Esophagus muscularis mucosa (tissue), 4 donors: ENCODE results near the gene TMEM17. TPM values are rescaled to one million over a fixed set of nuclear protein-coding genes. Genes with fewer than 3 reads are reported as not detected.

Source experiments
- DNase-seq: peaks from one replicate; pipeline ENCODE4 v3.0.0-alpha.2; 2017; ENCODE audit errors: extremely low spot score
- H3K27ac ChIP-seq, 4 donors: fragments of 200-600 bp; sonication (generic); replicated peaks in 1 of 4; 1 replicate in 3 of 4; 2 replicates in 1 of 4; pipeline ENCODE4 v1.5.1; 2016 to 2019; ENCODE audit warnings: mild to moderate bottlenecking in 1 of 4
- H3K27me3 ChIP-seq, 4 donors: fragments of 200-600 bp; sonication (generic); one replicate each; pipeline versions ENCODE4 v1.5.1 to v1.6.0; 2016 to 2019
- H3K36me3 ChIP-seq, 4 donors: fragments of 200-600 bp; sonication (generic); one replicate each; pipeline ENCODE4 v1.5.1; 2016 to 2019
- H3K4me1 ChIP-seq, 4 donors: fragments of 200-600 bp; sonication (generic); one replicate each; pipeline ENCODE4 v1.5.1; 2016 to 2019
- H3K4me3 ChIP-seq, 4 donors: fragments of 200-600 bp; sonication (generic); 1 replicate in 2 of 4; 2 replicates in 2 of 4; pipeline ENCODE4 v1.5.1; 2016 to 2019; ENCODE audit warnings: mild to moderate bottlenecking in 4 of 4, moderate library complexity in 1 of 4
- H3K9me3 ChIP-seq, 4 donors: fragments of 200-600 bp; sonication (generic); 1 replicate in 3 of 4; 2 replicates in 1 of 4; pipeline ENCODE4 v1.5.1; 2016 to 2019
- EP300 ChIP-seq: sonication (generic); formaldehyde crosslinking; IDR thresholded peaks from one replicate; pipeline ENCODE4 v1.6.1; 2017; ENCODE audit warnings: antibody characterized with exemption
- POLR2A ChIP-seq: fragments of 450-650 bp; IDR thresholded peaks from one replicate; pipeline ENCODE4 v1.6.1; 2017; ENCODE audit warnings: antibody characterized with exemption, moderate library complexity, mild to moderate bottlenecking, low read depth
- POLR2AphosphoS5 ChIP-seq, 2 donors: sonication (generic); formaldehyde crosslinking; IDR thresholded peaks; one replicate each; pipeline ENCODE4 v1.6.1; 2017; ENCODE audit warnings: antibody characterized with exemption in 2 of 2
- WGBS: methylation state at CpG from one replicate; pipeline ENCODE4 v1.1.5; 2018; 5-methylcytosine and 5-hydroxymethylcytosine counted together
- intact Hi-C: fragments of 100-400 bp; cut with DNase I; formaldehyde crosslinking; loops from one replicate; pipeline ENCODE4 v1.15.1; 2023
- total RNA-seq, 4 donors: library from RNA; depleted of rRNA; stranded (reverse); fragments of >200 nt; gene quantifications; one replicate each; pipeline versions ENCODE4 v1.1.0 to v1.2.1, GENCODE V29; 2016
- TF ChIP-seq, protein P1 (sequence below), 3 experiments: fragments of 200-600 bp in 2 of 3; fragments of 450-650 bp in 1 of 3; sonication (generic) in 2 of 3; IDR thresholded peaks; one replicate each; pipeline ENCODE4 v1.5.1; 2017 to 2019; ENCODE audit warnings: antibody characterized with exemption in 3 of 3, mild to moderate bottlenecking in 2 of 3, moderate library complexity in 1 of 3

TMEM17 gene
- total RNA-seq, 4 donors from 2014 or later, result 1.9 to 3.8 (median 2.4) TPM

GRCh38 chr2:62485761-62486438 is 20.1 kb downstream of the TMEM17 start:
- no peaks in the 10 kb centered on the region for H3K27me3 ChIP-seq
- peak overlapping the region; percentile 29 to 58 (median 44) for H3K27ac ChIP-seq
- H3K4me1 ChIP-seq, result peaks cover 13 to 35% (median 31%) of the 10 kb centered on the region in 4 donors
- DNase-seq, result no peak
- no peaks in the 10 kb centered on the region for H3K9me3 ChIP-seq
- intact Hi-C loops, result no loop called here
- no peak overlapping the region for H3K4me3 ChIP-seq
- 42% methylated on average over 5 of the region's 5 CpGs for WGBS
- TF ChIP-seq EP300 (no peak), POLR2A (no peak), POLR2AphosphoS5 (IDR thresholded peaks at IDR 0.05) (no peak)
- TF ChIP-seq, protein P1, sequence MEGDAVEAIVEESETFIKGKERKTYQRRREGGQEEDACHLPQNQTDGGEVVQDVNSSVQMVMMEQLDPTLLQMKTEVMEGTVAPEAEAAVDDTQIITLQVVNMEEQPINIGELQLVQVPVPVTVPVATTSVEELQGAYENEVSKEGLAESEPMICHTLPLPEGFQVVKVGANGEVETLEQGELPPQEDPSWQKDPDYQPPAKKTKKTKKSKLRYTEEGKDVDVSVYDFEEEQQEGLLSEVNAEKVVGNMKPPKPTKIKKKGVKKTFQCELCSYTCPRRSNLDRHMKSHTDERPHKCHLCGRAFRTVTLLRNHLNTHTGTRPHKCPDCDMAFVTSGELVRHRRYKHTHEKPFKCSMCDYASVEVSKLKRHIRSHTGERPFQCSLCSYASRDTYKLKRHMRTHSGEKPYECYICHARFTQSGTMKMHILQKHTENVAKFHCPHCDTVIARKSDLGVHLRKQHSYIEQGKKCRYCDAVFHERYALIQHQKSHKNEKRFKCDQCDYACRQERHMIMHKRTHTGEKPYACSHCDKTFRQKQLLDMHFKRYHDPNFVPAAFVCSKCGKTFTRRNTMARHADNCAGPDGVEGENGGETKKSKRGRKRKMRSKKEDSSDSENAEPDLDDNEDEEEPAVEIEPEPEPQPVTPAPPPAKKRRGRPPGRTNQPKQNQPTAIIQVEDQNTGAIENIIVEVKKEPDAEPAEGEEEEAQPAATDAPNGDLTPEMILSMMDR (IDR thresholded peaks at IDR 0.05), result no peak
- H3K36me3 ChIP-seq, result no peaks in the 10 kb centered on the region

DNA sequence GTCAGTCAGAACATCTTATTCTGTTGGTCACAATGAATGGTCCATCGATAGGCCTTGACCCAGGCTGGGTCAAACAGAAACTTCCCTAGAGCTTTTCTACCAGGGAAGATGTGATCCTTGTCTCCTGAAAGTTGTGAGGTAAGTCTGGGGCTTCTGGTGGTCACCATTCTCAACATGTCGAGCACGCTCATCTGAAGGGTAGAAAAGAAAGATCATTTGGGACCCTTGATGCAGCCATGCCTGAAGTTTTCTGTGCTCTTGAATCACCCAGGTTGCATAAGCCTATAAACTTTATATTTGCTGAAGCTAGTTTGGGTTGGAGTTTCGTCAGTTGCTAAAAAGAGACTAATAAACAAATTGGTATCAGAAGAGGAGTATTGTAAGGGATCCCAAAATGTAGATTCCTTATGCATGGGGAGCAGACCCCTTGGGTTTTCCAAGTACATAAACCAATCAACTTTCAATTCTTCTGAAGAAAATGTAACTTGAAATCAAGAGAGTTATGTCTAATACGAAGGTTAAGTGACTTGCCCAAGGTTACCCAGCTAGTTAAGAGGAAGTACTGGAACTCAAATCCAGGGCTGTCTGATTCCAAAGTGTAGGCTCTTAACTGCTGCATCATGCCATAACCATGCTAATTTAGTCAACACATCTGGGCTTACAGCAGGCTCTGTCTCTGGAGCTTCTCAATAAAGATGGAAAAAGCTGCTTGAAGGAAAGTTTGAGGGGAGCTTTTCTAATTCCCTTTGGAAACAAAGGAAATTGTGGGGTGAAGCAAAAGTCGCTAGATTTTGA is 23.2 kb downstream of the TMEM17 start:
- peaks cover 22 to 30% (median 27%) of the 10 kb centered on the region in 4 donors for H3K4me1 ChIP-seq
- no peaks in the 10 kb centered on the region for H3K27me3 ChIP-seq
- no peaks in the 10 kb centered on the region for H3K36me3 ChIP-seq
- WGBS, result 93% methylated on average over 6 of the region's 6 CpGs
- DNase-seq, result no peak
- no peak overlapping the region for H3K27ac ChIP-seq
- intact Hi-C loops, result no loop called here
- no peaks in the 10 kb centered on the region for H3K9me3 ChIP-seq
- TF ChIP-seq EP300 (no peak), POLR2A (no peak), POLR2AphosphoS5 (IDR thresholded peaks at IDR 0.05) (no peak)
- TF ChIP-seq, protein P1 (IDR thresholded peaks at IDR 0.05), result no peak
- no peak overlapping the region for H3K4me3 ChIP-seq

GRCh38 chr2:62479917-62480316 is 26.1 kb downstream of the TMEM17 start:
- TF ChIP-seq, protein P1 (IDR thresholded peaks at IDR 0.05), result no peak
- TF ChIP-seq EP300 (no peak), POLR2AphosphoS5 (IDR thresholded peaks at IDR 0.05) (no peak), POLR2A (no peak)
- intact Hi-C loops, result no loop called here
- Histone ChIP-seq H3K4me3 (no peak overlapping the region), H3K27ac (no peak overlapping the region), H3K4me1 (peaks cover 35 to 39% (median 37%) of the 10 kb centered on the region in 4 donors), H3K9me3 (no peaks in the 10 kb centered on the region), H3K36me3 (no peaks in the 10 kb centered on the region), H3K27me3 (no peaks in the 10 kb centered on the region)
- 80% methylated on average over 3 of the region's 3 CpGs for WGBS
- no peak for DNase-seq

DNA sequence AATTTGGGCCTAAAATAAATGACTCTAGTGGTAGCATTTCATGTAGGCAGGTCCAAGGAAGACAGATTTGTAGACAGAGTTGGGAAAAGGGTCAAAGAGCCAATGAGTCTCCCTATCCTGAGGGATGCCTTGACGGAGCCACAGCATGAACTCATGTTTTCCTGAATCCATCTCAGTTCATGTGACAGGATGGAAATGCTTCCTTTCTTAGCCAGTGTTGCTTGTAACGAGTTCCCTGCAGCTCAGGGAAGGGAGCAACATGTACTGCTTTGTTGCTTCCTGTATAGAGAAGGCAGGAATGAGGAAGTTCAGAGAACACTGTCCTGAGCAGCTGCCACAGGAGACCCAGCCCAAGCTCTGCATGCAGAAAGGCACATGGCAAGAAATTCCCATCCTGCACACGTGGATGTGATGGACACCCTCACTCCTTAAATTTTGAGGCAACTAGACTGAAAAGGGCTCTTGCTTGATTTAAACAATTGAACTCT is 27.9 kb downstream of the TMEM17 start:
- H3K4me1 ChIP-seq, result peaks cover 44 to 57% (median 55%) of the 10 kb centered on the region in 4 donors

More for the DNA sequence above, 27.9 kb downstream of the TMEM17 start:
- DNase-seq, result no peak
- H3K4me3 ChIP-seq, result no peak overlapping the region
- WGBS, result 53% methylated on average over 3 of the region's 3 CpGs
- H3K27ac ChIP-seq, result peak overlapping the region; percentile 44 to 66 (median 57)
- no peaks in the 10 kb centered on the region for H3K9me3 ChIP-seq
- intact Hi-C loops, result no loop called here
- TF ChIP-seq, protein P1 (IDR thresholded peaks at IDR 0.05), result no peak
- TF ChIP-seq POLR2A (no peak), POLR2AphosphoS5 (IDR thresholded peaks at IDR 0.05) (peak; percentile 29 to 68), EP300 (no peak)
- no peaks in the 10 kb centered on the region for H3K27me3 ChIP-seq
- no peaks in the 10 kb centered on the region for H3K36me3 ChIP-seq
